GM12801 (cell line): Measurements from ENCODE around the gene TRAPPC10.

Experiments used
- CTCF ChIP-seq: IDR thresholded peaks from one replicate; pipeline ENCODE4 v1.5.1; 2011; ENCODE audit warnings: control low read depth; ENCODE audit not compliant: insufficient read length; ENCODE audit errors: extremely low read depth

Gene TRAPPC10

GRCh38 chr21:44079846-44080245 lies 67.7 kb downstream of the TRAPPC10 start:
- TF ChIP-seq CTCF = no peak

GRCh38 chr21:44082648-44083440 lies 70.7 kb downstream of the TRAPPC10 start:
- no peak for TF ChIP-seq CTCF

GRCh38 chr21:44083631-44084291 lies 71.7 kb downstream of the TRAPPC10 start:
- no peak for TF ChIP-seq CTCF

GRCh38 chr21:44084496-44085241 lies 72.6 kb downstream of the TRAPPC10 start:
- TF ChIP-seq CTCF = no peak

GRCh38 chr21:44085491-44086321 lies 73.6 kb downstream of the TRAPPC10 start:
- TF ChIP-seq CTCF = no peak

GRCh38 chr21:44086636-44087425 lies 74.7 kb downstream of the TRAPPC10 start:
- TF ChIP-seq CTCF = no peak
